ENCODE measurements around the gene SHB. TPM values are rescaled to one million over a fixed set of nuclear protein-coding genes. Genes with fewer than 3 reads are reported as not detected.

Gene SHB
- total and polyA plus RNA-seq, 2 of the 8 experiments (the other 6 are each of a cell fraction or from before 2014, with no cell fraction given): 4.1 to 12.6 TPM

- TF ChIP-seq CHD7 (IDR thresholded peaks at IDR 0.05; ENCODE audit: insufficient replicate concordance, low read length): no peak
- no peak for TF ChIP-seq RAD21 (IDR thresholded peaks at IDR 0.05 in 1 of 2, conservative IDR thresholded peaks at IDR 0.05 in 1 of 2; ENCODE audit: low read depth in 2 of 2, low read length in 2 of 2)
- no peak for TF ChIP-seq CREB1 (IDR thresholded peaks at IDR 0.05)
- no peak for TF ChIP-seq KDM4A (IDR thresholded peaks at IDR 0.05; ENCODE audit: low read depth, low read length, severe bottlenecking)
- no peak for TF ChIP-seq USF2 (IDR thresholded peaks at IDR 0.05; ENCODE audit: low read length)
- TF ChIP-seq E2F6 (IDR thresholded peaks at IDR 0.05): no peak
- TF ChIP-seq SIRT6 (IDR thresholded peaks at IDR 0.05; ENCODE audit: low read length): no peak
- no peak for TF ChIP-seq SAP30 (IDR thresholded peaks at IDR 0.05; ENCODE audit: insufficient read depth, insufficient replicate concordance, low read length)
- no peak for TF ChIP-seq ATF3 (IDR thresholded peaks at IDR 0.05; ENCODE audit: insufficient read depth, low read depth, low read length)
Observed at GRCh38 chr9:37905776-37906175, 163.3 kb downstream of the SHB start (continued).
